Pancreas (tissue), 10 donors: Measurements from ENCODE around the gene ALG1L2. TPM values are rescaled to one million over a fixed set of nuclear protein-coding genes. Genes with fewer than 3 reads are reported as not detected.
"Not testable (repeated sequence)": the region's sequence is repeated elsewhere in the genome, so short reads cannot be mapped to it uniquely, and the experiment has no call there.

Experiments
- ATAC-seq, 4 donors: fragments of 200-7000 bp; cut with Tn5 transposase; one replicate each; pipeline versions ENCODE4 v1.8.0 to v1.9.1; 2020; ENCODE audit warnings: mild to moderate bottlenecking in 4 of 4, moderate library complexity in 4 of 4
- DNase-seq, 6 donors: peaks; one replicate each; pipeline ENCODE4 v3.0.0-alpha.2; 2020
- FAIRE-seq: peaks from 2 replicates; lab custom pipeline; 2012; peaks lifted over from hg19 to GRCh38; lab: Jason Lieb, UNC
- H3K27ac ChIP-seq, 4 donors: fragments of 200-600 bp; sonication (generic); 1 replicate in 3 of 4; 2 replicates in 1 of 4; pipeline versions ENCODE4 v1.5.0 to v1.8.0; 2020
- H3K27me3 ChIP-seq, 4 donors: fragments of 200-600 bp; one replicate each; pipeline ENCODE4 v1.8.0; 2021
- H3K36me3 ChIP-seq, 3 donors: fragments of 200-600 bp; sonication (generic) in 1 of 3; one replicate each; pipeline versions ENCODE4 v1.5.0 to v1.8.0; 2020 to 2021
- H3K4me1 ChIP-seq, 3 donors: fragments of 200-600 bp; one replicate each; pipeline ENCODE4 v1.8.0; 2021
- H3K4me3 ChIP-seq, 4 donors: fragments of 200-600 bp; sonication (generic) in 2 of 4; one replicate each; pipeline versions ENCODE4 v1.5.0 to v1.8.0; 2020 to 2021
- H3K9me3 ChIP-seq, 4 donors: fragments of 200-600 bp; one replicate each; pipeline ENCODE4 v1.8.0; 2021
- CTCF ChIP-seq, 4 donors: fragments of 200-600 bp; sonication (generic) in 3 of 4; IDR thresholded peaks; one replicate each; pipeline versions ENCODE4 v1.5.0 to v1.8.0; 2021; ENCODE audit warnings: antibody characterized with exemption in 4 of 4
- WGBS, 2 donors: extraction: QIAGEN DNeasy Blood & Tissue Kit; methylation state at CpG; one replicate each; pipeline ENCODE4 v1.1.7; 2013; 5-methylcytosine and 5-hydroxymethylcytosine counted together
- intact Hi-C, 3 donors: fragments of 100-400 bp; cut with DNase I; formaldehyde crosslinking; loops; one replicate each; pipeline versions ENCODE4 v1.11.1 to v1.14.2; 2022
- polyA plus RNA-seq, 2 donors: library from polyadenylated mRNA; stranded (reverse); fragments of 200-250 nt; gene quantifications; one replicate each; pipeline ENCODE4 v1.2.3, GENCODE V29; 2013
- total RNA-seq, 6 donors: library from RNA; stranded (reverse); fragmentation: NEBNext Ultra II Directional in 4 of 6; extraction: Animal tissue kit (Norgen Biotek cat#: 25700) in 4 of 6; gene quantifications; one replicate each; pipeline versions ENCODE4 v1.2.1 to v1.2.4, GENCODE V29; 2021 to 2023
- donor health status: healthy with polysubstance abuse.
- donor health status: DM: no; HTN: no; CAD: no; lungs with moderate emphysema.
- donor health status: DM: no; HTN: no; CAD: no.
- donor health status: control.
- donor health status: control.
- donor health status: Bipolar disorder and iron deficiency.
- donor health status: DM: yes; HTN: yes; CAD: no.
- donor health status: DM: no; HTN: no; CAD: no.
- donor health status: DM: no; HTN: no; CAD: no.
- donor health status: DM: yes; HTN: yes; CAD: no.

Gene ALG1L2
- total and polyA plus RNA-seq, 8 donors, result 0.28 to 0.88 (median 0.61) TPM; not detected in 4

GRCh38 chr3:130117933-130118332 is 36.3 kb downstream of the ALG1L2 start:
- H3K4me3 ChIP-seq, result no peak overlapping the region
- no peak overlapping the region for H3K27ac ChIP-seq
- no peak for ATAC-seq
- no peaks in the 10 kb centered on the region for H3K27me3 ChIP-seq
- no peak for TF ChIP-seq CTCF (IDR thresholded peaks at IDR 0.05)
- H3K9me3 ChIP-seq, result no peaks in the 10 kb centered on the region
- H3K36me3 ChIP-seq, result no peaks in the 10 kb centered on the region
- intact Hi-C loops, result no loop called here
- no peak for DNase-seq
- no peaks in the 10 kb centered on the region for H3K4me1 ChIP-seq
- FAIRE-seq, result no peak

DNA sequence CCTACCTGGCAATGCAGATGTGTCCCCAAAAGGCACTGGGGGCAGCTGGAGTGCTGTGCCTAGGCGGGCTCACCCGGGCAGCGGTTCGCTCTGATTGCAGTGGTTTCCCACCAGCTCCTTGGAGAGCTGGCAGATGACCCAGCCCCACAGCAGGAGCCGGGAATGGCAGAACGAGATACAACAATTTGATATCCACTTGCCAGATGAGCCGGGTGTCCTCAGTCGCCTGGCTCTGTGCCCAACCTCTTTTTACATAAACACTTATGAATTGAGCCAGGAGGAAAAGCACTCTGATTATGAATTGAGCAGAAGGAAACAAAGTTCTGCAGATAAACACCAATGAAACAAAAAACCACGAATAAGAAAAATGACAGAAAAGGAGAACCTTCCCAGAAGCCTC is 38.2 kb downstream of the ALG1L2 start:
- H3K27me3 ChIP-seq, H3K36me3 ChIP-seq, H3K9me3 ChIP-seq, DNase-seq, H3K4me1 ChIP-seq, FAIRE-seq, intact Hi-C loops, ATAC-seq, H3K4me3 ChIP-seq, H3K27ac ChIP-seq: not testable (repeated sequence)
- 52 to 62% methylated on average over 9 of the region's 9 CpGs for WGBS, 2 donors

DNA sequence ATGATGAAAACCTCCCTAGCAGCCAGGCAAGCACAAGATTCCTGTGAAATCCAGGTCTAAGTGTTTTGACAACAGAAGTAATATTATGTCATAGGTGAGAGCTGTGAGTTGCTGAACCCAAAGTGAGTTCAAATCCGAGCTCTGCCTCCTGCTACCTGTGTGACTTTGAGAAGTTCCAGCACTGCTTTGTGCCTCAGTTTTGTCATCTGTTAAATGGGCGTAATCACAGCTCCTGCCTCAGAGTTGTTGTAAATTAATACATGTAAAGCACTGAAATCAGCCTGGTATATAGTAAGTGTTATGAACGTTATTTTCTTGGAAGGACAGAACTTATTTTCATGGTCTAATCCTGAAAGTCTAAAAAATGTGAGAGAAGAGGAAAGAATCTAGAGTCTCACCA is 38.7 kb downstream of the ALG1L2 start:
- H3K4me1 ChIP-seq, DNase-seq, H3K9me3 ChIP-seq, H3K4me3 ChIP-seq, intact Hi-C loops, FAIRE-seq, H3K27ac ChIP-seq, ATAC-seq, H3K27me3 ChIP-seq, H3K36me3 ChIP-seq: not testable (repeated sequence)
- 71 to 79% methylated on average over 3 of the region's 3 CpGs for WGBS, 2 donors

GRCh38 chr3:130122891-130123775 is 41.5 kb downstream of the ALG1L2 start:
- H3K27me3 ChIP-seq, intact Hi-C loops, DNase-seq, ATAC-seq, H3K27ac ChIP-seq, H3K36me3 ChIP-seq, H3K4me1 ChIP-seq, FAIRE-seq, H3K4me3 ChIP-seq, H3K9me3 ChIP-seq: not testable (repeated sequence)
- WGBS, 2 donors, result 43 to 55% methylated on average over 17 of the region's 17 CpGs

- H3K27ac ChIP-seq, H3K4me3 ChIP-seq, H3K27me3 ChIP-seq, H3K36me3 ChIP-seq, intact Hi-C loops, DNase-seq, H3K4me1 ChIP-seq, FAIRE-seq, H3K9me3 ChIP-seq, ATAC-seq: not testable (repeated sequence)
- 63 to 89% methylated on average over 2 of the region's 2 CpGs for WGBS, 2 donors
These were observed 43.8 kb downstream of the ALG1L2 start for GRCh38 chr3:130125406-130125805.

DNA sequence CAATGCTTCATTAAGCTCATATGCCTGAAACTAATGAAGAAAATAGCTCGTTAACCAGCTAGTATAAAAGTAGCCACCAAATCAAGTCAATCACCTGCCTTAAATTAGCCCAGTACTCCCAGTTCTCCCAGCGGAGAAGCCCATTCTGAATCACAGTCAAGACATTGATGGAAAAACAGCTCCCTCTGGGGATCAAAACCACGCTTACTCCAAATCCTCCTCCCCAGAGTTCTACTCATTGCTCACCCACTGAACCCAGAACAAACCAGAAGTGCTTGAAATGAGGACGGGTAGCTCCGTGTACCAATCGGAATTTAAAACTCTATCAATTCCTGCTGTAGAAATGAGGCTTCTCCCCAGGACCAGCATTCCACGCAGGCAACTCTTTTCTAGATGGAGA is 54.7 kb downstream of the ALG1L2 start:
- H3K4me3 ChIP-seq, H3K9me3 ChIP-seq, ATAC-seq, H3K36me3 ChIP-seq, H3K27ac ChIP-seq, intact Hi-C loops, H3K27me3 ChIP-seq, DNase-seq, H3K4me1 ChIP-seq, FAIRE-seq: not testable (repeated sequence)
- 67 to 69% methylated on average over 7 of the region's 7 CpGs for WGBS, 2 donors

GRCh38 chr3:130137685-130138084 is 56.1 kb downstream of the ALG1L2 start:
- H3K27me3 ChIP-seq, H3K27ac ChIP-seq, H3K4me1 ChIP-seq, ATAC-seq, H3K4me3 ChIP-seq, intact Hi-C loops, DNase-seq, H3K36me3 ChIP-seq, FAIRE-seq, H3K9me3 ChIP-seq: not testable (repeated sequence)
- WGBS, 2 donors, result 57 to 71% methylated on average over 2 of the region's 2 CpGs

DNA sequence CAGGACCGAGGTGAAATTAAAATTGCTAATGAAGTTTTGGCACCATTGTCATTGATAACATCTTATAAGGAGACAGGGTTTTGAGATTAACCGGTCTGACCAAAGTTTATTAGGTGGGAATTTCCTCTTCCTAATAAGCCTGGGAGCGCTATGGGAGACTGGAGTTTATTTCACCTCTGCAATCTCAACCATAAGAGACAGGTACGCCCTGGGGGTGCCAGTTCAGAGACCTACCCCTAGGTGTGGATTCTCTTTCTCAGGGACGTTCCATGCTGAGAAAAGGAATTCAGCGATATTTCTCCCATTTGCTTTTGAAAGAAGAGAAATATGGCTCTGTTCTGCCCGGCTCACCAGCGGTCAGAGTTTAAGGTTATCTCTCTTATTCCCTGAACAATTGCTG is 57.4 kb downstream of the ALG1L2 start:
- H3K4me3 ChIP-seq, DNase-seq, intact Hi-C loops, FAIRE-seq, H3K27me3 ChIP-seq, ATAC-seq, H3K27ac ChIP-seq, H3K9me3 ChIP-seq, H3K4me1 ChIP-seq, H3K36me3 ChIP-seq: not testable (repeated sequence)
- WGBS, 2 donors, result 76% methylated on average over 6 of the region's 8 CpGs

DNA sequence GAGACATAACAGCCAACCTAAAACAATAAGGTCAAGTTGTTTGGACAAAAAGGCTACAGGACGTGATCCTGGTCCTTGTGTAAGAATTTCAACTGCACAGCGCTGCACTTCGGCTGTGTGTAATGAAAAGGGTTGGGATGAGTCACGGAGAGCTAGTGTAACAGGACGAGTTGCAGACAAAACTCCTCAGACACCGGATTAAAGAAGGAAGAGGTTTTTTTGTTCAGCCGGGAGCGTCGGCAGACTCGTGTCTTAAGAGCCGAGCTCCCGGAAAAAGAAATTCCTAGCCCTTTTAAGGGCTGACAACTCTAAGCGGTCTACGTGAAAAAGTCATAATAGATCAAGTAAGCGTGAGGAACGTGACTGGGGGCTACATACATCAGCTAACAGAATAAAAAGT is 59.1 kb downstream of the ALG1L2 start:
- H3K27ac ChIP-seq, H3K27me3 ChIP-seq, H3K4me3 ChIP-seq, intact Hi-C loops, DNase-seq, H3K36me3 ChIP-seq, H3K9me3 ChIP-seq, H3K4me1 ChIP-seq, FAIRE-seq, ATAC-seq: not testable (repeated sequence)
- WGBS, 2 donors, result 74% methylated on average over 16 of the region's 16 CpGs
